Activated T-helper 17 cell treated with anti-CD3 and anti-CD28 coated beads, Interleukin-2, amount 50 U/mL, for 72 hours (primary cell): ENCODE results near the gene MYH9. TPM values are rescaled to one million over a fixed set of nuclear protein-coding genes. Genes with fewer than 3 reads are reported as not detected.
"Not testable (repeated sequence)": the region's sequence is repeated elsewhere in the genome, so short reads cannot be mapped to it uniquely, and the experiment has no call there.

Source experiments
- ATAC-seq: fragments of 150-1000 bp; cut with Tn5 transposase; replicated peaks from 2 replicates; pipeline ENCODE4 v1.10.0; 2021; ENCODE audit warnings: mild to moderate bottlenecking, moderate library complexity
- H3K27ac Mint-ChIP-seq: one replicate; pipeline ENCODE4 v1.8.0; 2022; ENCODE audit warnings: mixed read lengths
- H3K27me3 Mint-ChIP-seq: one replicate; pipeline ENCODE4 v1.8.0; 2022; ENCODE audit warnings: mixed read lengths
- H3K36me3 Mint-ChIP-seq: one replicate; pipeline ENCODE4 v1.8.0; 2022; ENCODE audit warnings: low read depth, mild to moderate bottlenecking, mixed read lengths
- H3K4me1 Mint-ChIP-seq: one replicate; pipeline ENCODE4 v1.8.0; 2022; ENCODE audit warnings: mixed read lengths
- H3K4me3 Mint-ChIP-seq: one replicate; pipeline ENCODE4 v1.8.0; 2022; ENCODE audit warnings: mild to moderate bottlenecking, mixed read lengths
- H3K9me3 Mint-ChIP-seq: one replicate; pipeline ENCODE4 v1.8.0; 2022; ENCODE audit warnings: mixed read lengths
- total RNA-seq, 2 donors: library from RNA; stranded (reverse); gene quantifications; one replicate each; pipeline ENCODE4 v1.2.3, GENCODE V29; 2022

Gene MYH9
- total RNA-seq, 2 donors from 2014 or later: 782 to 800 TPM

DNA sequence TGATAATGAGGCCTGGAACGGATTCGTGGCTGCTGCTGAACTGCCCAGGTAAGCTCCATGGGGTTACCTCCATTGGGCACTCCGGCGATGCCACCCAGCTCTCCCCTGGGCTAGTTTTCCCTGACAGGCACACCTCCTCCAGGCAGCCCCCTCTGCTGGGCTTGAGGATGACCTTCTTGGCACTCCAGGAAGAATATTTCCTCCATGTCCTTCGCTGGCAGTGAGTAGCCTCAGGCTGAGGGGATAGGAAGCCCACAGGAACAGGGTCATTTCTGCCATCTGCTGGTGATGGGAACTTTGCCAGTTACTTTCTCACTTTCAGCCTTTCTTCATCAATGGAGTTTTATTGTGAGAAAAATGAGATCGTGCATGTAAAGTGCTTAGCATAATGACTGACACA, 126.1 kb downstream of the MYH9 start:
- not testable (repeated sequence) for H3K9me3 Mint-ChIP-seq, H3K27me3 Mint-ChIP-seq, H3K27ac Mint-ChIP-seq, ATAC-seq, H3K4me3 Mint-ChIP-seq
- Mint-ChIP-seq H3K36me3 (peaks cover 100% of the 10 kb centered on the region), H3K4me1 (peaks cover 21% of the 10 kb centered on the region)

DNA sequence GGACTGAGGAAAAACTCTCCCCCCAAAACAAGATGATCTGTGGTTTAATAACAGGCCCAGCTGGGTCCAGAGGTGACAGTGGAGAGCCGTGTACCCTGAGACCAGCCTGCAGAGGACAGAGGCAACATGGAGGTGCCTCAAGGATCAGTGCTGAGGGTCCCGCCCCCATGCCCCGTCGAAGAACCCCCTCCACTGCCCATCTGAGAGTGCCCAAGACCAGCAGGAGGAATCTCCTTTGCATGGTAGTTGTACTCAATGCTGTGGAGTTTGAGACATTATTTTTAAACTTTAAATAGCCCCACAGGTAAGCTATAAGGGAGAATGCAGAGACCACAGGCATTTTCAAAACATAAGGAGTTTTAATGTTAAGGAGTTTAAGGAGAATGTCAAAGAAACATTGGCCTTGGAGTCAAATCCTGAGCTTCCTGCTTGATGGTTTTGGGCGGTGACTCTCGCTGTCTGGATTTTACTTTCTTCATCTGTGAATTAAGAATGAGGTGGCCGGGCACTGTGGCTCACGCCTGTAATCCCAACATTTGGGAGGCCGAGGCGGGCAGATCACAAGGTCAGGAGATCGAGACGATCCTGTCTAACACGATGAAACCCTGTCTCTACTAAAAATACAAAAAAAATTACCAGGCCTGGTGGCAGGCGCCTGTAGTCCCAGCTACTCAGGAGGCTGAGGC, 128.0 kb downstream of the MYH9 start:
- H3K27me3 Mint-ChIP-seq: no peaks in the 10 kb centered on the region
- H3K27ac Mint-ChIP-seq: peak overlapping the region; percentile 87
- H3K4me3 Mint-ChIP-seq: peak overlapping the region; percentile 97
- peaks cover 31% of the 10 kb centered on the region for H3K4me1 Mint-ChIP-seq
- no peak for ATAC-seq
- H3K36me3 Mint-ChIP-seq: peaks cover 100% of the 10 kb centered on the region
- no peaks in the 10 kb centered on the region for H3K9me3 Mint-ChIP-seq

DNA sequence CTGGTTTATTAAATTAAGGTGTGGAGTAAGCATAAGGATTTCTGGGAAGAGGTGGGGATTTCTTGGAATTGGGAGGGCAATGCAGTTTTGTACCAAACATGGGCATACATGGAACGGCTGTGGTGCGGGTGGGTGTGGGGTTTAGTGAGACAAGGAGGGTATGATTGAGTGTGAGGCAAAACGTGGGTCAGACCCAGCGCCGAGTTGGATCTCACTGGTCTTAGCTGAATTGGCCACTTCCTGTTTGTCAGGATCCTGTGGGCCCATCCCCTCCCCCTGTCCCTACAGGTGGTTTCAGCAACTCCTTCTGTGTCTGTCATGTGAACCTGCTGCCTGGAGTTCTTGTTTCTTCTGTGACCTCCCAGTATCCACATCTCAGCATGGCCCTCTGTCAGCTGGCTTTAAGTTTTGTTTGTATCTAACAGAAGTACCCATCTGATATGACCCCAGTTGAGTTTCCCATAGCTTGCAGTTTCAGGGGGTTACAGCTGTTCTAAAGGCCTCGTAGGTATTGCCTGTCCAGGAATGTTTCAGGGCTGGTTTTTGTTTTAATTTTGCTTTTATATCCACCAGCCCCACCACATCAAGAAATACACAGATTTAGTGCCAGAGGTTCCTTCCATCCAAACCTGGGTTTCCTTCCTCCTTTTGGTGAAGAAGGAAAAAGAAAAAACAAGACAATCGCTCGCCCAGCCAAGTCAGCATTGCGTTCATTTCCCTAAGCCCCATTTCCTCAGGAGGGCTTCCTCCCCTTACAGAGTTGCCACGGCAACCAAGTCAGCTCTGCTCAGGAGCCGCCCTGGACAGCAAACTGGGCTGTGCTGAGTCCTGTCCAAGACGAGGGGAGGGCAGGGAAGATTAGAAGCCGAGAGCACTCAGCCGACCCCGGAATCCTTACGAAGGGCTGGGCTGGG, 128.8 kb downstream of the MYH9 start:
- peak overlapping the region; percentile 87 for H3K27ac Mint-ChIP-seq
- H3K36me3 Mint-ChIP-seq: peaks cover 100% of the 10 kb centered on the region
- peaks cover 36% of the 10 kb centered on the region for H3K4me1 Mint-ChIP-seq
- H3K27me3 Mint-ChIP-seq: no peaks in the 10 kb centered on the region
- ATAC-seq: peak; percentile 90
- H3K4me3 Mint-ChIP-seq: peak overlapping the region; percentile 97
- no peaks in the 10 kb centered on the region for H3K9me3 Mint-ChIP-seq

DNA sequence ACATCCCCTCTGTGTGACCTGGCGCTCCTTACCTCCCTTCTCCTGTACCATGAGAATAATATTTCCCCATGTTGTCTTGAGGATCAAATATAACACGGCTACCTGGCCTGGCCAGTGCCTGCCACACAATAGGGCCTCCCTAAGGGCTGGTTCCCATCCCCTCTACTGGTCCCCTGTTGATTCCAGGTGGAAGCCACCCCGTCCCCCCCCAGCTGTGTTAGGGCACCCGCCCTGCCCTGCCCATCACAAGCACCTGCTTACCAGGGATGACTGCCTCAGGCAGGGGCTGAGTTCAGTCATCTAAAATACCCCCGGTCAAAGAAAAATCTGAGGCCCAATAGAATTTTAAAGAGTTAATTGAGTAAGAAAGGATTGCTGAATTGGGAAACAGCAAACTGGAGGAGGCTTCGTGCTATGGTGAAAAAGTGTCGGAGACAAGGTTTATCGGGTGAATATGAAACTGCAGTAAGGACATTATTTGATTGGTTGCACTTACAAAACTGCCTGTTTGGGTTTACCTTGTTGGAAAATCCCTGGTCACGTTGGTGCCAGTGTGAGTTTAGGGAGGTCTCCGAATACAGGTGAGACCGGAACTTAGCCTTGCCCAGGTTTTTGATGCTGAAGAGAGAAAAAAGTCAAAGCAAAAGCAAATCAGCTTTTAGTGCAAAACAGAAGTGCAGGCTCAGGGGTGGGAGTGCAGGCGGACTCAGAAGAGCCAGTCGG, 129.7 kb downstream of the MYH9 start:
- H3K36me3 Mint-ChIP-seq: peaks cover 100% of the 10 kb centered on the region
- no peaks in the 10 kb centered on the region for H3K27me3 Mint-ChIP-seq
- H3K4me3 Mint-ChIP-seq: peak overlapping the region; percentile 97
- H3K9me3 Mint-ChIP-seq: no peaks in the 10 kb centered on the region
- ATAC-seq: peak; percentile 1
- H3K27ac Mint-ChIP-seq: peak overlapping the region; percentile 87
- H3K4me1 Mint-ChIP-seq: peaks cover 40% of the 10 kb centered on the region

DNA sequence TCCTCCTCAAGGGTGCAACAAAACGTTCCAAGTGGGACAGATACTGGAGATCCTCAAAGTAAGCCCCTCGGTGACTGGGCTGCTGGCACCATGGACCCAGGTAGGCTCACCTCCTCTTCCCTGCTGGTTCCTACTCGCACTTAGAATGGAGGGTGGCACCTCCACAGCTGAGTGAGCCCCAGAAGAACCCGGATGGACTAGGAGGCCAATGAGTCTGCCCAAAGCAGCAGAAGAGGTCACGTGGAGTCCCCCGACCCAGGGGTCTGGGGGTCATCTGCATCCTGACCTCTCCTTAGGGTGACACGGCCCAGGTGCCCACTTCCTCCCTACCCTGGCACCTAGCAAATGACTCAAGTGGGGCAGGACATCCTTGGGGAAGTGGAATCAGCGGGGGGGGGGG, 130.5 kb downstream of the MYH9 start:
- peaks cover 47% of the 10 kb centered on the region for H3K4me1 Mint-ChIP-seq
- H3K4me3 Mint-ChIP-seq: peak overlapping the region; percentile 97
- no peaks in the 10 kb centered on the region for H3K27me3 Mint-ChIP-seq
- H3K36me3 Mint-ChIP-seq: peaks cover 95% of the 10 kb centered on the region
- H3K27ac Mint-ChIP-seq: peak overlapping the region; percentile 97
- no peak for ATAC-seq
- no peaks in the 10 kb centered on the region for H3K9me3 Mint-ChIP-seq

DNA sequence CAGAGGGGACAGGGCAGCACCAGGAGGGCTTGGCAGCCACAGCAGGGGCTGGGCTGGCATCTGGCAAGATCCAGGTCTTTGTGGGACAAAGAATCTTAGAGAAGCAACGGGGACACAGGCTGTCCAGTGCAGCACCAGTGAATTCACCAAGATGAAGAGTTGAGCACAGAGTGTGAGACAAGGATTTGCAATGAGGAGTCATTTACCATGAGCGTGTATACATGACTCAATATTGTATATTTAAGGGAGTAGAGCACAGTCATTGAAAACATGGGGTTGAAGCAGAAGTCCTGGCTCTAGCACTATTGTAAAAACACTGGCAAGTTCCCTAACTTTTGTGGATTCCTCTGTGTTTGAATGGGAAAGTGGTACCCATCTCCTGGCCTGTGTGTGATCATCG, 131.3 kb downstream of the MYH9 start:
- H3K9me3 Mint-ChIP-seq: no peaks in the 10 kb centered on the region
- peak; percentile 33 for ATAC-seq
- peaks cover 86% of the 10 kb centered on the region for H3K36me3 Mint-ChIP-seq
- peaks cover 54% of the 10 kb centered on the region for H3K4me1 Mint-ChIP-seq
- no peaks in the 10 kb centered on the region for H3K27me3 Mint-ChIP-seq
- H3K4me3 Mint-ChIP-seq: peak overlapping the region; percentile 97
- H3K27ac Mint-ChIP-seq: peak overlapping the region; percentile 97

DNA sequence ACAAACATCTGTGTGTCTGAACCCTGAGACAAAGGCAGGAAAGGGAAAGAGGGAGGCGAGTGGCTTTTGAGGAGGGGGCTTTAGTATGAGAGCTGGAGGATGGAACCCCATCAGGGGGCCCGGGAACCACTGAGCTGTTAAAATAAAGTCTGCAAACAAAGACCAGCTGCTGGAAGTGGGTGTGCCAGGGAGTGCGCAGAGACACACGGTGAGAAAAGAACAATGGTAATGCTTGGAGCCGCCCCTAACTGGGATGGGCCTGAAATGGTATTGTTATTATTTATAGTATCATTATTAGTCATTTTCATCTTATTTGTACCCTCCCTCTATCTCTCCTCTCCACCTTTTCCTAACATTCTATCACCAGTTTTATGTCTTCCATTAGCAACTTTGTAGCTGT, 132.2 kb downstream of the MYH9 start:
- ATAC-seq, H3K27me3 Mint-ChIP-seq, H3K9me3 Mint-ChIP-seq: not testable (repeated sequence)
- peak overlapping the region; percentile 97 for H3K27ac Mint-ChIP-seq
- H3K36me3 Mint-ChIP-seq: peaks cover 77% of the 10 kb centered on the region
- H3K4me3 Mint-ChIP-seq: peak overlapping the region; percentile 97
- H3K4me1 Mint-ChIP-seq: peaks cover 57% of the 10 kb centered on the region

DNA sequence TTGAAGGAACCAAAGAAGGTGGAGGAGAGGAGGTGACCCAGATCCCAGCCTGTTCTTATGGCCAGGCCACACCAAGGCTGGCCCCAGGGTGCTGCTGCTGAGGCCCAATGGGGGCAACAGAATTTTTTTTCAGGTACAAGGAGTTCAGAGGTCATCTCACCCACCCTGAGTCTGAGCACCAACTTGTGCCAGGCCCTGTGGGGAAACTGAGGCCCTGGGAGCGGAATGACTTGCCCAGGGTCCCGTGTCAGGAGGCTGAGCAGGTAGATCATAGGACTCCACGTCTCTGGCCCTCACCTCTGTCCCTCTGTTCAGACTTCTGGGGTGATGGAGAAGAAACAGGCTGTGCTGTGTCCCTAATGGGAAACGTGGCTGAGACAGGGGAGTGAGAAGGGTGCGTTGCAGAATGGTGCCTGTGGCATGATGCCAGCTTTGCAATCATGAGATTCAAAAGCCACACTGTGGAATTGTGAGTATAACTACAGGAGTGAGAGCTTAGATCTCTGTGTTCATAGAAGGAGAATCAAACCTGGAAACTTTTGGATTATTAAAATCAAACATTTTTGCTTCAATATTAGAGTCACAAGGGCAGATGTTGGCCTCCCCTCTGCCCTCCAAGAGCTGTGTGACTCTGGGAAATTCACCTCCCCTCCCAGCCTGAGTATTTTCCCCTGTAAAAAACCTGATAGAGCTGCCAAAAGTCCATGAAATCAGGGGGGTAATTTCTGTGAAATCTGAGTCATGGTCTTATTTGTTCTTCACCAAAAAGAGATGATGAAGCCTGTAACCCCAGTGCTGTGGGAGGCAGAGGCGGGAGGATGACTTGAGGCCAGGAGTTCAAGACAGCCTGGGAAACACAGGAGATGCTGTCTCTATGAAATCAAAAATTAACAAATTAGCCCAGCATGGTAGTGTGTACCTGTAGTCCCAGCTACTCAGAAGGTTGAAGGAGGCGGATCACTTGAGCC, 134.0 kb downstream of the MYH9 start:
- ATAC-seq: peak; percentile 25

DNA sequence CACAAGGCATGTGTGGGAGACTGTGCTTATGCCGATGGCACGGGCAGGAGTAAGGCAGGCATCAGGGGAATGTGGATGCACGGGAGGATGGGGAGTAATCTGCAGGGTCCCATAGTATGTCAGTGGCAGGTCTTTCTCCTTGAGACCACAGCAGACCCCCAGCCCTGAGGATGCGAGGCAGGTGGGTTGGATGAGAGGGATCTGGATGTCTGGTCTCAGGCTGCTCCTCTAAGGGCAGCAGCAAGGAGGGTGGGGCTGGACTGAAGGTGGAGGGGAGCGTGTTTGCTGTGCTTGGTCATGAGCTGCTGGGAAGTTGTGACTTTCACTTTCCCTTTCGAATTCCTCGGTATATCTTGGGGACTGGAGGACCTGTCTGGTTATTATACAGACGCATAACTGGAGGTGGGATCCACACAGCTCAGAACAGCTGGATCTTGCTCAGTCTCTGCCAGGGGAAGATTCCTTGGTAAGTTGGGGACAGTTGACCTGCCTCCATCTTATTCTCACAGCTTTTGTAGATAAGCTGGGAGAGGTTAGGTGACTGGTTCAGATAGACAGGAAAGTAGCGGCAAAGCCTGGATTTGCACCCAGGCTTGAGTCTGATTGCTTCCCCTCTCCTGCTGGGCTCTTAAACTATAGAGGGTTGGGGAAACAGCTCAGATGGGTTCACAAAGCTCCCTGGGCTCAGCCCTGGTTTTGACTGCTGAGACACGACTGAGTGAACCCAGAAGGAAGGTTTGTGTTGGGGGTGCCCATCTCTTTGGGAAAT, 134.8 kb downstream of the MYH9 start, which contains the start of gene APOL1:
Gene APOL1, plus strand, starts transcription at position 380 of the 769 bp plus-strand sequence. CDS start 1,823 bp downstream, outside the sequence.
- Mint-ChIP-seq H3K9me3 (no peaks in the 10 kb centered on the region), H3K36me3 (peaks cover 51% of the 10 kb centered on the region), H3K4me1 (peaks cover 43% of the 10 kb centered on the region), H3K4me3 (peak within 1 kb of the TSS; percentile 97), H3K27me3 (no peaks in the 10 kb centered on the region), H3K27ac (peak within 1 kb of the TSS; percentile 97)
- ATAC-seq: peak; percentile 82

More for the DNA sequence above, 134.0 kb downstream of the MYH9 start:
- H3K4me1 Mint-ChIP-seq: peaks cover 52% of the 10 kb centered on the region
- peak overlapping the region; percentile 97 for H3K27ac Mint-ChIP-seq
- H3K9me3 Mint-ChIP-seq: no peaks in the 10 kb centered on the region
- H3K4me3 Mint-ChIP-seq: peak overlapping the region; percentile 97
- peaks cover 60% of the 10 kb centered on the region for H3K36me3 Mint-ChIP-seq
- H3K27me3 Mint-ChIP-seq: no peaks in the 10 kb centered on the region

DNA sequence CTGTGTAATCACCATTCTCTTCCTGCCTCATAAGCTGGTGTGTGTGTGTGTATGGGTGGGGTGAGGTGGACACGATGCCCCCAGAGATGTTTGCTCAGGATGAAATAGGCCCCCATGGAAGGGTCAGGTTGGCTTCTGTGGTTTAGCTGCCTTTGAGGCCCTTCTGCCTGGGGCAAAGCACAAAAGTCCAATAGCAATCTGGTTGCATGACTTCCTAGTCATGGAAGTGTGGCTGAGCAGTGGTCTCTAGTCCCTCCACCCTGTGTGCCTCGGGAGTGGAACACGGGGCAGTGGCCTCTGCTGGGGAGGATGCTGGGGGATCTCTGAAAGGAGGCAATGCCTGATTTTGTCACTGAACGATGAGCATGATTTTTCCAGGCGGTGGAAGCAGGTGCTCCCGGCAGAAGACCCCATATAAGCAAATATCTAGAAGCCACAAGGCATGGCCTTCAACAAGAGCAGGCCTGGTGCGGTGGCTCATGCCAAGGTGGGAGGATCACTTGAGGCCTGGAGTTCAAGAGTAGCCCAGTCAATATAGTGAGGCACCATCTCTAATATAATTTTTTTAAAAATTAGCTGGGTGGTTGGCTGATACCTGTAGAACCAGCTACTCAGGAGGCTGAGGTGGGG, 135.7 kb downstream of the MYH9 start:
- not testable (repeated sequence) for H3K9me3 Mint-ChIP-seq, ATAC-seq, H3K27me3 Mint-ChIP-seq
- Mint-ChIP-seq H3K4me3 (peak overlapping the region; percentile 97), H3K4me1 (peaks cover 39% of the 10 kb centered on the region), H3K36me3 (peaks cover 42% of the 10 kb centered on the region), H3K27ac (peak overlapping the region; percentile 97)

DNA sequence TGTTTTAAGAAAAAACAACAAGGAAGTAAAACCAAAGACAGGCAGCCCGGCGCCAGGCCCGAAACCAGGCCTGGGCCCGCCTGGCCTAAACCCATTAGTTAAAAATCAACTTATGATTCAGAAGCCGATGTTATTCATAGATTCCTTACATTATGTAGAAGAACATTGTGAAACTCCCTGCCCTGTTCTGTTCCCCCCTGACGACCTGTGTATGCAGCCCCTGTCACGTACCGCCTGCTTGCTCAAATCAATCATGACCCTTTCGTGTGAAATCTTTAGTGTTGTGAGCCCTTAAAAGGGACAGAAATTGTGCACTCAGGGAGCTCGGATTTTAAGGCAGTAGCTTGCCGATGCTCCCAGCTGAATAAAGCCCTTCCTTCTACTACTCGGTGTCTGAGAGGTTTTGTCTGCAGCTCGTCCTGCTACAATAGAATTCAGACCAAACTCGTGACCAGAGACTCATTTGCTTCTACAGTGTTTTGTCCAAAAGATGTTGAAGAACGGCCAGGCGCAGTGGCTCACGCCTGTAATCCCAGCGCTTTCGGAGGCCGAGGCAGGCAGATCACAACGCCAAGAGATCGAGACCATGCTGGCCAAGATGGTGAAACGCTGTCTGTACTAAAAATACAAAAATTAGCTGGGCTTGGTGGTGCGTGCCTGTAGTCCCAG, 137.3 kb downstream of the MYH9 start:
- not testable (repeated sequence) for H3K27me3 Mint-ChIP-seq, H3K4me3 Mint-ChIP-seq, ATAC-seq, H3K9me3 Mint-ChIP-seq
- peak overlapping the region; percentile 46 for H3K27ac Mint-ChIP-seq
- peaks cover 26% of the 10 kb centered on the region for H3K36me3 Mint-ChIP-seq
- peaks cover 25% of the 10 kb centered on the region for H3K4me1 Mint-ChIP-seq

DNA sequence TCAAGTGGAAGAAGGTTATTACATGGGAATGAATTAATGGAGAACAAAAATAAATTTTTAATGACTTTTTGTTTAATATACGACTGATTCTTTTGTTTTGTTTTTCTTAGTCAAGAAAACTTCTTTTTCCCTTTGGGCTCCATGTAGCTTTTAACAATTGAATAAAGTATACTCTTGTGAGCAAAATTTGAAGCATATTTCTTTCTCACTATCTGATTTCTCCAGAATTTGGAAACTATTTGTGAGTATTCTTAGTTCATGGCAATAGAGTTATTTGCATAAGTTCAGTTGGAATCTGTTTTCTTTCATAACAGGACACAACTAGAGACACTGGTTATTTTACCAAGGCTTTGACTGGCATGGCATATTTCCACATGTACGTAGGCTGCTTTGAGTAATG, 138.6 kb downstream of the MYH9 start:
- no peak overlapping the region for H3K27ac Mint-ChIP-seq
- peaks cover 23% of the 10 kb centered on the region for H3K4me1 Mint-ChIP-seq
- H3K36me3 Mint-ChIP-seq: peaks cover 13% of the 10 kb centered on the region
- no peaks in the 10 kb centered on the region for H3K9me3 Mint-ChIP-seq
- no peaks in the 10 kb centered on the region for H3K27me3 Mint-ChIP-seq
- no peak for ATAC-seq
- H3K4me3 Mint-ChIP-seq: no peak overlapping the region
